Esophagus (tissue), 2 donors: ENCODE data around the gene COG5. TPM values are rescaled to one million over a fixed set of nuclear protein-coding genes. Genes with fewer than 3 reads are reported as not detected.

Experiments used
- H3K27ac ChIP-seq, 2 donors: one replicate each; pipeline ENCODE4 v1.5.1; 2013; ENCODE audit warnings: low read depth in 2 of 2, mild to moderate bottlenecking in 2 of 2, inconsistent platforms in 1 of 2, low read length in 1 of 2, moderate library complexity in 1 of 2
- H3K27me3 ChIP-seq, 2 donors: one replicate each; pipeline ENCODE4 v1.6.1; 2013; ENCODE audit warnings: low read length in 2 of 2, control low read depth in 1 of 2, mild to moderate bottlenecking in 1 of 2; ENCODE audit not compliant: insufficient read depth in 2 of 2, control insufficient read depth in 1 of 2
- H3K36me3 ChIP-seq, 2 donors: one replicate each; pipeline ENCODE4 v1.6.1; 2013; ENCODE audit warnings: low read length in 1 of 2; ENCODE audit not compliant: control insufficient read depth in 2 of 2, insufficient read depth in 2 of 2
- H3K4me1 ChIP-seq, 2 donors: one replicate each; pipeline ENCODE4 v1.6.1; 2013; ENCODE audit warnings: low read length in 1 of 2; ENCODE audit not compliant: control insufficient read depth in 2 of 2, insufficient read depth in 2 of 2
- H3K4me3 ChIP-seq, 2 donors: one replicate each; pipeline ENCODE4 v1.5.1; 2013; ENCODE audit warnings: low read length in 2 of 2, mild to moderate bottlenecking in 2 of 2, low read depth in 1 of 2, moderate library complexity in 1 of 2
- H3K9me3 ChIP-seq, 2 donors: one replicate each; pipeline ENCODE4 v1.6.1; 2013; ENCODE audit warnings: mild to moderate bottlenecking in 2 of 2, low read depth in 1 of 2, low read length in 1 of 2, moderate library complexity in 1 of 2; ENCODE audit not compliant: control insufficient read depth in 2 of 2, insufficient read depth in 1 of 2
- WGBS, 2 donors: extraction: QIAGEN DNeasy Blood & Tissue Kit; methylation state at CpG; one replicate each; pipeline ENCODE4 v1.1.7; 2013; 5-methylcytosine and 5-hydroxymethylcytosine counted together
- polyA plus RNA-seq, 2 donors: library from polyadenylated mRNA; stranded (reverse); fragments of 200-250 nt; gene quantifications; one replicate each; pipeline ENCODE4 v1.2.3, GENCODE V29; 2013
- donor health status: healthy with polysubstance abuse.
- donor health status: Bipolar disorder and iron deficiency.

The COG5 gene
- polyA plus RNA-seq, 2 donors = 4.3 to 7.2 TPM

- Histone ChIP-seq H3K4me1 (peaks cover 0 to 1% of the 10 kb centered on the region in 2 donors), H3K4me3 (no peak overlapping the region), H3K36me3 (no peaks in the 10 kb centered on the region), H3K27me3 (no peaks in the 10 kb centered on the region), H3K27ac (no peak overlapping the region), H3K9me3 (no peaks in the 10 kb centered on the region)
- WGBS, 2 donors = 70 to 100% methylated on average over 1 of the region's 1 CpG
Measured at GRCh38 chr7:107501593-107501992, 62.1 kb downstream of the COG5 start.

- H3K9me3 ChIP-seq = no peaks in the 10 kb centered on the region
- H3K4me1 ChIP-seq = no peaks in the 10 kb centered on the region
- peaks cover 0 to 2% of the 10 kb centered on the region in 2 donors for H3K36me3 ChIP-seq
- 82 to 86% methylated on average over 4 of the region's 4 CpGs for WGBS, 2 donors
- no peak overlapping the region for H3K4me3 ChIP-seq
- no peaks in the 10 kb centered on the region for H3K27me3 ChIP-seq
- no peak overlapping the region for H3K27ac ChIP-seq
Measured at GRCh38 chr7:107499731-107500130, 64.0 kb downstream of the COG5 start.

DNA sequence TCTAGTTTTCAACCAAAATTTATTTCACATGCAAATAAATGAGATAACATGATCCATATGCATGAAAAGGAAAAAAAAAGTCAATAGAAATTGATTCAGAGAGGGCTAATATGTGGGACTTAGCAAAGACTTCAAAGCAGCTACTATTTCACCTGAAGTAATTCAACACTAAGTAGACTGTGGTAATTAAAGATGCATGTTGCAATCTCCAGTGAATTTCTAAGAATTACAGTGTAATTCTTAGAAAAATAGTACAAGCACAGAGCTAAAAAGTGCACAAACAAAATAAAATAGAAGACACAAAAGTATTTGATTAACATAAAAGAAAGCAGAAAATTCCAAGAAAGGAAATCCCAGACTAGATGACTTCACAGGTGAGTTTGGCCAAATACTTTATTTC, 68.2 kb downstream of the COG5 start:
- Histone ChIP-seq H3K4me1 (no peaks in the 10 kb centered on the region), H3K9me3 (no peaks in the 10 kb centered on the region), H3K27me3 (no peaks in the 10 kb centered on the region), H3K36me3 (peaks cover 0 to 2% of the 10 kb centered on the region in 2 donors), H3K4me3 (no peak overlapping the region), H3K27ac (no peak overlapping the region)

DNA sequence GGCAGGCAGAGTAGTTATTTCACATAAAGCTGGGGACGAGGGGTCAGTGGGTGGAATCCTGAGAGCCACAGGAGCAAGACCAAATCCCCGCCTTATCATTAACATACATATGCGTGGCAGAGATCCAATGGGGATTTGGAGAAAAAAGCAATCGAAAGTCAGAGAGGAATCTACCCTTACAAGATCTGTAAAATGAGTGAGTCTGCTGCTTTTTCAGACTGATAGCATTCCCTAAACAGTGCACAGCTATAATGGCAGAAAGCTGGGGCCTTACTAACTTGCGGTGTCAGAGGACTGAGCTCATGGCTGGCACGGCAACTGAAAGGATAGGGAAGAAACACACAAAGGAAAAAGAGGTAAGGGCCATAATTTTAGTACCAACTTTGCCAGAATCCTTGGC, 68.8 kb downstream of the COG5 start:
- Histone ChIP-seq H3K27me3 (no peaks in the 10 kb centered on the region), H3K4me3 (no peak overlapping the region), H3K27ac (no peak overlapping the region), H3K4me1 (no peaks in the 10 kb centered on the region), H3K36me3 (peaks cover 0 to 2% of the 10 kb centered on the region in 2 donors), H3K9me3 (no peaks in the 10 kb centered on the region)
- WGBS, 2 donors = 92 to 96% methylated on average over 6 of the region's 6 CpGs

DNA sequence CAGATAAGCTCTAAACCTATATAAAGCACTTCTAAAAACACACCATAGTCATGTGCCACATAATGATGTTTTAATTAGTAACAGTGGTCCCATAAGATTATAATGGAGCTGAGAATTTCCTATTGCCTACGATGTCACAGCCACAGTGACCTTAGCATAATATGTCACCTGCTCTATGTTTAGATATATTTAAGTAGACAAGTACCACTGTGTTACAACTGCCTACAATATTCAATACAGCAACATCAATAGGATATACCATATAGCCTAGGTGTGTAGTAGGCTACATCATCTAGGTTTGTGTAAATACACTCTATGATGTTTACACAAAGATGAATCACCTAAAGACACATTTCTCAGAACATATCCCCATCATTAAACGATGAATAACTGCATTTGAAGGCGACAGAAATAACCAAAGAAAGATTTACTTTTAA, 69.4 kb downstream of the COG5 start:
- Histone ChIP-seq H3K36me3 (peaks cover 0 to 2% of the 10 kb centered on the region in 2 donors), H3K4me1 (no peaks in the 10 kb centered on the region), H3K27me3 (no peaks in the 10 kb centered on the region), H3K9me3 (no peaks in the 10 kb centered on the region), H3K4me3 (no peak overlapping the region), H3K27ac (no peak overlapping the region)
- WGBS, 2 donors = 67 to 72% methylated on average over 3 of the region's 3 CpGs

- no peak overlapping the region for H3K27ac ChIP-seq
- 97 to 100% methylated on average over 2 of the region's 2 CpGs for WGBS, 2 donors
Measured at GRCh38 chr7:107492875-107493274, 70.8 kb downstream of the COG5 start.

GRCh38 chr7:107486041-107486440, 77.7 kb downstream of the COG5 start:
- Histone ChIP-seq H3K36me3 (no peaks in the 10 kb centered on the region), H3K27ac (no peak overlapping the region), H3K4me1 (no peaks in the 10 kb centered on the region), H3K4me3 (no peak overlapping the region), H3K9me3 (no peaks in the 10 kb centered on the region), H3K27me3 (no peaks in the 10 kb centered on the region)
- WGBS, 2 donors = 85 to 89% methylated on average over 3 of the region's 3 CpGs

More at GRCh38 chr7:107492875-107493274, 70.8 kb downstream of the COG5 start:
- Histone ChIP-seq H3K36me3 (peaks cover 0 to 2% of the 10 kb centered on the region in 2 donors), H3K4me1 (no peaks in the 10 kb centered on the region), H3K9me3 (no peaks in the 10 kb centered on the region), H3K27me3 (no peaks in the 10 kb centered on the region), H3K4me3 (no peak overlapping the region)

- Histone ChIP-seq H3K36me3 (no peaks in the 10 kb centered on the region), H3K4me1 (no peaks in the 10 kb centered on the region), H3K27me3 (no peaks in the 10 kb centered on the region), H3K4me3 (no peak overlapping the region), H3K9me3 (no peaks in the 10 kb centered on the region), H3K27ac (no peak overlapping the region)
- WGBS, 2 donors = 94 to 95% methylated on average over 1 of the region's 1 CpG
Measured at GRCh38 chr7:107482571-107482970, 81.1 kb downstream of the COG5 start.

DNA sequence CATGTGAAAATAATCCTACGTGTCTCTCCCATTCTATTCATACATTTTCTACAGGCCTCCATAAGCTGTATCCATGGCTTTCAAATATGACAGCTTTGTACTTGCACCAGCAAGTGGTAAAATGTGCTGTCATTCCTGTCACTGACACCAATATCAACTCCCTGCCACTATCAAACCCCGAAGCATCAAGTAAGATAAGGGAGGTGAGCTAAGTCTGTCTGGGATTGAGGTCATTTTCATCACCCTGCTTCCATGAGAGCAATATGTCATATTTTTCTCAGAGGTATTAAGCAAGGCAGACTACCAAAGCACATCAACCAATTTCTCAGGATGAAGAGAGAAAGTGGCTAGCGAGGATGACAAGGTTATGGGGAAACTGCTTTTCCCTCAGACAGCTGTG, 82.8 kb downstream of the COG5 start:
- Histone ChIP-seq H3K4me1 (no peaks in the 10 kb centered on the region), H3K27ac (no peak overlapping the region), H3K9me3 (no peaks in the 10 kb centered on the region), H3K27me3 (no peaks in the 10 kb centered on the region), H3K4me3 (no peak overlapping the region), H3K36me3 (no peaks in the 10 kb centered on the region)
- WGBS, 2 donors = 94 to 98% methylated on average over 3 of the region's 3 CpGs

DNA sequence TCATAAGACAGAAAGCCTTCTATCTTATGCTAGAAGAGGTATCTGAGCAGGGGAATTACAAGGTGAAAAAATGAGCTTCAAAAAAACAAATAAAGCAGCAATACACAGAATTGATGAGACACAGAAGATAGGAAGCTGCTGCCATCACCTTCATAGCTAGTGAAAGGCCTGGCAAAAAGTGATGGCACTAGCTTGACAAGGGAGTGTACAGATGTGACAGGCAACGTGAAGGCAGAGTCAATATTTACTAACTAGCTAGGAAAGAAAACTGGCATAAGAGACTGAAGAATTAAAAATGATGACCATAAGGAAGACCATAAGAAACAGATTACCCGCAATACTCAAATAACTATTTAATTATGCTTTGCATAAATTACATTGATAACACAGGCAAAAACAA, 84.4 kb downstream of the COG5 start:
- Histone ChIP-seq H3K27ac (no peak overlapping the region), H3K27me3 (no peaks in the 10 kb centered on the region), H3K36me3 (no peaks in the 10 kb centered on the region), H3K4me3 (no peak overlapping the region), H3K4me1 (no peaks in the 10 kb centered on the region), H3K9me3 (no peaks in the 10 kb centered on the region)
- WGBS, 2 donors = 74 to 82% methylated on average over 2 of the region's 2 CpGs
